ENCODE measurements around the gene NSFL1C. TPM values are rescaled to one million over a fixed set of nuclear protein-coding genes. Genes with fewer than 3 reads are reported as not detected.

The NSFL1C gene
- total and polyA plus RNA-seq, 2 of the 4 experiments (the other 2 are of a cell fraction): 33.0 to 40.3 TPM

DNA sequence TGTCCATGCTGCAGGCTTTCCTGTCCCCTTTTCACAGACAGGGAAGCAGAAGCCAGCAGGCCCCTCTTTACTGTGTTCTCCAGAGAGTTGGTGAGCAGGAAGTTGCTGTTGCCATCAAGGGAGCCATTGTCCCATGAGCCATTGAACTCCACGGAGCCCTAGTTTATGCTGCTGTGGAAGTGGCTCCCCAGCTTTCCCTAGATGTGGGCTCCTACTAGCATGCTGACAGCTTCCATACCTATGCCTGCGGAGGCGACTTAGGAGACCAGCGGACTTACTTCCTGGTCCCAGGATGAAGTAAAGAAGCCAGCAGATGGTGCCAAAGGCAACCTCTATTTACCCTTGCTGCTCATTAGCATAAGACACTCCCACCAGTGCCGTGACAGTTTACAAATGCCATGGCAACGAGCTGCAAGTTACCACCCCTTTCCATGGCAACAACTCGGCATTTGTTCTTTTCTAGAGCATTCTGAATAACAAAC lies 43.0 kb downstream of the NSFL1C start:
- Histone ChIP-seq H3K9me1 (ENCODE audit: insufficient read depth, low read length) (0 out of 2 replicates have a peak, but pooled peaks cover 4% of the 10 kb centered on the region), H3K9ac (ENCODE audit: low read depth, low read length) (no peak overlapping the region)
- peak; percentile 73 for ATAC-seq (ENCODE audit: low read depth)

More for the DNA sequence above, 43.0 kb downstream of the NSFL1C start:
- Histone ChIP-seq H2BK15ac (ENCODE audit: low read depth, low read length) (no peak overlapping the region), H3K56ac (ENCODE audit: extremely low read depth, insufficient read depth, low read length) (no peak overlapping the region), H2BK5ac (ENCODE audit: low read depth, low read length, poor library complexity, severe bottlenecking) (no peak overlapping the region), H3K4me2 (ENCODE audit: low read depth, low read length) (no peak overlapping the region), H3K27ac (ENCODE audit: insufficient read depth, low read length) (no peak overlapping the region), H3K9me3 (ENCODE audit: control insufficient read depth, insufficient read depth, low read length) (no peaks in the 10 kb centered on the region), H2AK9ac (replicated peaks; ENCODE audit: low read depth, low read length, poor library complexity) (no peak overlapping the region), H3K18ac (ENCODE audit: low read depth, low read length) (no peak overlapping the region), H3K79me1 (ENCODE audit: low read depth in 1 of 2, low read length in 2 of 2) (no peaks in the 10 kb centered on the region), H3K36me3 (ENCODE audit: control insufficient read depth, insufficient read depth, low read length) (no peaks in the 10 kb centered on the region), H4K91ac (ENCODE audit: insufficient read depth, low read depth, low read length) (no peak overlapping the region), H3K23ac (ENCODE audit: low read depth, low read length) (no peak overlapping the region), H3K4me3 (ENCODE audit: insufficient read depth, low read depth, low read length) (no peak overlapping the region), H2BK120ac (ENCODE audit: low read depth, low read length) (no peak overlapping the region), H2AK5ac (ENCODE audit: low read depth, low read length) (0 out of 2 replicates have a peak overlapping the region, but pooled peaks have one; percentile 21), H4K5ac (ENCODE audit: low read depth, low read length) (no peak overlapping the region), H3K14ac (replicated peaks; ENCODE audit: low read depth, low read length) (no peak overlapping the region), H2AFZ (replicated peaks; ENCODE audit: low read length, poor library complexity) (peak overlapping the region; percentile 80), H3K27me3 (ENCODE audit: control insufficient read depth, insufficient read depth, low read length) (no peaks in the 10 kb centered on the region), H4K8ac (ENCODE audit: low read depth in 2 of 2, low read length in 2 of 2) (peak overlapping the region in 1 of 2 experiments; percentile 13; a peak in 1 of 4 replicates), H4K20me1 (ENCODE audit: insufficient read depth, low read length) (no peaks in the 10 kb centered on the region), H3K4ac (ENCODE audit: low read depth, low read length) (no peak overlapping the region), H2BK20ac (ENCODE audit: low read depth, low read length) (no peak overlapping the region), H3K4me1 (ENCODE audit: control insufficient read depth, insufficient read depth, low read length) (peaks cover 6% of the 10 kb centered on the region)
- dilution Hi-C loops (cut with HindIII; ENCODE audit: low sequenced_read_pairs, unreplicated experiment) (no loop called here), intact Hi-C loops (cut with micrococcal nuclease) (no loop called here), in situ Hi-C loops (cut with MboI; ENCODE audit: low sequenced_read_pairs) (no loop called here)
- POLR2A ChIA-PET (ENCODE audit: unreplicated experiment): no interaction called here
- CTCF ChIA-PET: no interaction called here
- BruUV-seq (replicated peaks): no TSS peak
- 0% methylated on average over 1 of the region's 7 CpGs; no CpG with 5 or more reads in 1 of the 2 experiments for WGBS, 2 experiments (ENCODE audit: extremely low coverage in 2 of 2, insufficient read length in 1 of 2)
- DNase-seq: peak; percentile 69
- TF ChIP-seq CHD1 (IDR thresholded peaks at IDR 0.05; ENCODE audit: low read depth, low read length): no peak
- TF ChIP-seq RAD21 (IDR thresholded peaks at IDR 0.05; ENCODE audit: low read length): 0 out of 2 replicates have a peak, but pooled peaks have one; percentile 15
- TF ChIP-seq MAZ (IDR thresholded peaks at IDR 0.05; ENCODE audit: borderline replicate concordance, low read depth, low read length): no peak
- TF ChIP-seq, protein P1, sequence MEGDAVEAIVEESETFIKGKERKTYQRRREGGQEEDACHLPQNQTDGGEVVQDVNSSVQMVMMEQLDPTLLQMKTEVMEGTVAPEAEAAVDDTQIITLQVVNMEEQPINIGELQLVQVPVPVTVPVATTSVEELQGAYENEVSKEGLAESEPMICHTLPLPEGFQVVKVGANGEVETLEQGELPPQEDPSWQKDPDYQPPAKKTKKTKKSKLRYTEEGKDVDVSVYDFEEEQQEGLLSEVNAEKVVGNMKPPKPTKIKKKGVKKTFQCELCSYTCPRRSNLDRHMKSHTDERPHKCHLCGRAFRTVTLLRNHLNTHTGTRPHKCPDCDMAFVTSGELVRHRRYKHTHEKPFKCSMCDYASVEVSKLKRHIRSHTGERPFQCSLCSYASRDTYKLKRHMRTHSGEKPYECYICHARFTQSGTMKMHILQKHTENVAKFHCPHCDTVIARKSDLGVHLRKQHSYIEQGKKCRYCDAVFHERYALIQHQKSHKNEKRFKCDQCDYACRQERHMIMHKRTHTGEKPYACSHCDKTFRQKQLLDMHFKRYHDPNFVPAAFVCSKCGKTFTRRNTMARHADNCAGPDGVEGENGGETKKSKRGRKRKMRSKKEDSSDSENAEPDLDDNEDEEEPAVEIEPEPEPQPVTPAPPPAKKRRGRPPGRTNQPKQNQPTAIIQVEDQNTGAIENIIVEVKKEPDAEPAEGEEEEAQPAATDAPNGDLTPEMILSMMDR (conservative IDR thresholded peaks at IDR 0.05; ENCODE audit: low read depth, low read length): peak; percentile 23; the same call in 1 of the 2 replicates
